ENCODE data around the gene KLHL17.

KLHL17 gene

DNA sequence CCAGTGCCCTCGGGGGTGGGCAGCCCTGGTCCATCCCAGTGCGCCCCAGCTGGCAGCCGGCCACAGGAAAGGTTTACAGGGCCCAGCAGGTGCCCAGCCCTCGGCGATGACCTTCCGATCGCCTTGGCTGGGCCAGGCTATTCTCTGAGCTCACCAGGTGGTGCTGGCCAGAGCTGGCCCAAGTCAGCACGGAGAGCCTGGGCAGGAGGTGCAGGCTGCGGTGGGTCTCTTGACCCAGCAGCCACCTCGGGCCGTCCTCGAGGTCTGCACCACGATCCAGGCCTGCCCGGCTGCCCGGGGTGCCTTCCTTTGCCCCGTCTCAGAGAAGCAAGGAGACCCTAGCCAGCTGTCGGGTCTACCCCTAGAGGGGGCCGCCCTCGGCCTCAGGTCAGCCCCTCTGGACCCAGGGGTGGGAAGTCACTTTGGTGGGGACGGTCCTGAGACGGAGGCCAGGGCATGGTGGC, 21.1 kb downstream of the KLHL17 start:
- H3K36me3 Mint-ChIP-seq (ENCODE audit: low read depth) = peaks cover 4% of the 10 kb centered on the region
- peaks cover 9% of the 10 kb centered on the region for H3K4me1 Mint-ChIP-seq
- H3K27ac Mint-ChIP-seq = no peak overlapping the region
- no peak for DNase-seq
- no peak overlapping the region for H3K4me3 Mint-ChIP-seq
- peaks cover 6% of the 10 kb centered on the region for H3K9me3 Mint-ChIP-seq
- TF ChIP-seq, protein P1, sequence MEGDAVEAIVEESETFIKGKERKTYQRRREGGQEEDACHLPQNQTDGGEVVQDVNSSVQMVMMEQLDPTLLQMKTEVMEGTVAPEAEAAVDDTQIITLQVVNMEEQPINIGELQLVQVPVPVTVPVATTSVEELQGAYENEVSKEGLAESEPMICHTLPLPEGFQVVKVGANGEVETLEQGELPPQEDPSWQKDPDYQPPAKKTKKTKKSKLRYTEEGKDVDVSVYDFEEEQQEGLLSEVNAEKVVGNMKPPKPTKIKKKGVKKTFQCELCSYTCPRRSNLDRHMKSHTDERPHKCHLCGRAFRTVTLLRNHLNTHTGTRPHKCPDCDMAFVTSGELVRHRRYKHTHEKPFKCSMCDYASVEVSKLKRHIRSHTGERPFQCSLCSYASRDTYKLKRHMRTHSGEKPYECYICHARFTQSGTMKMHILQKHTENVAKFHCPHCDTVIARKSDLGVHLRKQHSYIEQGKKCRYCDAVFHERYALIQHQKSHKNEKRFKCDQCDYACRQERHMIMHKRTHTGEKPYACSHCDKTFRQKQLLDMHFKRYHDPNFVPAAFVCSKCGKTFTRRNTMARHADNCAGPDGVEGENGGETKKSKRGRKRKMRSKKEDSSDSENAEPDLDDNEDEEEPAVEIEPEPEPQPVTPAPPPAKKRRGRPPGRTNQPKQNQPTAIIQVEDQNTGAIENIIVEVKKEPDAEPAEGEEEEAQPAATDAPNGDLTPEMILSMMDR (IDR thresholded peaks at IDR 0.05) = no peak
- peaks cover 56% of the 10 kb centered on the region for H3K27me3 Mint-ChIP-seq (ENCODE audit: low read depth, poor library complexity)

DNA sequence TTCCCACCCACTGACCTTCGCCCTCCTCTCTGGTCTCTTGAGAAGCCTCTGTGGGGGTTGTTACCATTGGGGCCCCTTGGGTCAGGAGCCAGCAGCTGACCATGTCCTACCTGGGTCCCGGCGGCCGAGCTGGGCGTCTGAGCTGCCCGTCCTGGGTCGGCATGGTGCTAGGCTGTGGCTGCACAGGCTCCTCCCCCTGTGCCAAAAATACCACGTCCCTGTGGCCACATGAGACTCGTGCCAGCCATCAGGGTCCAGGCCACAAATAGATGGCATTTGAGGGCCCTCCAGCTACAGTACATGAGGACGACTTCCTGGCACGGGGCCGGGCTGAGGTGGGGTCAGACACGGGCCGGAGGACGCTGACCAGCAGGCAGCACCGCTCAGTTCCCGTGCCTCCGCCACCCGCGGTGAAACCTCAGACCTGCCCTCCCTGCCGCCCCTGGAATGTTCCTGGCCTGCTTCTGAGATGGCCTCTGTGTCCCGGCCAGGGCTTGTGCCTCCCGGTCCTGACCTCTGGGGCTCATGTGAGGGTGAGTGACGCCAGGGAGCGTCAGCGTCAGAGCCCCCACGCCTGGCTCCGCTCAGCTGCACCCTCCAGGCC, 21.7 kb downstream of the KLHL17 start, which contains the start of gene PERM1:
Gene PERM1 (minus strand): TSS at position 139 of the 604 bp plus-strand sequence. CDS start 1,064 bp downstream, outside the sequence.
- H3K4me3 Mint-ChIP-seq = no peak within 1 kb of the TSS
- DNase-seq = no peak
- peaks cover 6% of the 10 kb centered on the region for H3K9me3 Mint-ChIP-seq
- peaks cover 4% of the 10 kb centered on the region for H3K36me3 Mint-ChIP-seq (ENCODE audit: low read depth)
- H3K27ac Mint-ChIP-seq = no peak within 1 kb of the TSS
- H3K4me1 Mint-ChIP-seq = peaks cover 9% of the 10 kb centered on the region
- TF ChIP-seq, protein P1 (IDR thresholded peaks at IDR 0.05) = no peak
- peaks cover 57% of the 10 kb centered on the region for H3K27me3 Mint-ChIP-seq (ENCODE audit: low read depth, poor library complexity)

DNA sequence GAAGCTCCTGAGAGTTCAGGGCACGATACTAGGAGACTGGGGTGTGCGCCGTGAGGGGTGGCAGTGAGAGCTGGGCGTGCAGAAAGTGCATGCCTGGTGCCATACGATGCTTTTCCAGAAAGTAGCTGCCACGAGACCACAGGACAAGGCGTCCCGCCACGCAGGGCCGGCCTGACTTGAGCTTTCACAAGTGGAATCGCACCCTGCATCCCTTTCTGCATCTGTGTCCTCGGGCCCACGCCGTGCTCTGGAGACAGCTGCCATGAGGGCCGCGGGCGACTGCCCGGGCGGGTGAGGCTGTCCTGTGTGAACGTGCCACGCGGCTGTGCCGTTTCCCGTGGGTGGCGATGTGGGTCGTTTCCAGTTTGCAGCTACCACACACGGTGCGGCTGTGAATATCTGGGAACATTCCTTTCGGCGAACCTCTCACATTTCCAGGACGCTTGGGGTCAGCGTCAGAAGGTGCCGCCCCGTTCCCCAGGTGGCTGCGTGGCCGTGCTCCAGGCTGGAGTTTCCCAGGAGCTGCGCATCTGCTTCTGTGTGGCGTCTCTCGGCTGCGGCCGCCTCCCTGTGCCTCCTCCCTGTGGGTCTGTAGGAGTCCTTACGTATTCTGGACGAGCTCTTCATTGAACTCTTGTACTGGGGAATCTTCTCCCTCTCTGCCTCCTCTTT, 22.5 kb downstream of the KLHL17 start:
- TF ChIP-seq, protein P1 (IDR thresholded peaks at IDR 0.05) = no peak
- Mint-ChIP-seq H3K4me3 (no peak overlapping the region), H3K27me3 (ENCODE audit: low read depth, poor library complexity) (peaks cover 61% of the 10 kb centered on the region), H3K27ac (no peak overlapping the region), H3K9me3 (peaks cover 10% of the 10 kb centered on the region), H3K4me1 (peaks cover 9% of the 10 kb centered on the region), H3K36me3 (ENCODE audit: low read depth) (peaks cover 6% of the 10 kb centered on the region)
- DNase-seq = no peak

DNA sequence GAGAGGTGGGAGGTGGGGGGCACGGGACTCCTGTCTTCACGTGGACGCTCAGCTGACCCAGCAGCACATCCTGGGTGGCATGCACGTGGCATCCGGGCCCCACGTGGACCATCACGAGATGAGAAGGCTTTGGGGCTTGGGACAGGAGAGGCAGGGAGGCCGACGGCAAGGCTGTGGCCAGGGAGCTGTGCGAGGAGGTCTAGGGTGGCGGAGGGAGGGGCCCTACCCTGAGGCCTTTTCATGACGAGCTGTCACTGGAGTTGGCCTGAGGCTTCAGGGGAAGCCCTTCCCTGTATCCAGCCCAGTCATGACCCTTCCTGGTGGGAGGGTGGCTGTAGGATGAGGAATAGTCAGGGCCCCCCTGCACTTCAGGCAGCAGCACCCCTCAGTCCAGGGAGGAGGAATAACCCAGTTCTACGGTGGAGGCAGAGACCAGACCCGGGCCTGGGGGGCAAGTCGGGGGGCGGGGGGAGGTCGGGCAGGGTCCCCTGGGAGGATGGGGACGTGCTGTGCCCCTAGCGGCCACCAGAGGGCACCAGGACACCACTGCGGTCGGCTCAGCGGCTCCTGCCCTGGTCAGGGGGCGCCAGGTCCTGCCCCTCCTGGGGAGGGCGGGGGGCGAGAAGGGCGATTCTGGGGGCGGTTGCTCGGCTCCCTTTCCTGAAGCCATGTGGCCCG, 23.6 kb downstream of the KLHL17 start:
- H3K4me1 Mint-ChIP-seq = peaks cover 5% of the 10 kb centered on the region
- H3K9me3 Mint-ChIP-seq = peaks cover 15% of the 10 kb centered on the region
- H3K4me3 Mint-ChIP-seq = no peak overlapping the region
- peak; percentile 83 for DNase-seq
- peaks cover 10% of the 10 kb centered on the region for H3K36me3 Mint-ChIP-seq (ENCODE audit: low read depth)
- peaks cover 67% of the 10 kb centered on the region for H3K27me3 Mint-ChIP-seq (ENCODE audit: low read depth, poor library complexity)
- H3K27ac Mint-ChIP-seq = no peak overlapping the region
- TF ChIP-seq, protein P1 (IDR thresholded peaks at IDR 0.05) = peak; percentile 89

DNA sequence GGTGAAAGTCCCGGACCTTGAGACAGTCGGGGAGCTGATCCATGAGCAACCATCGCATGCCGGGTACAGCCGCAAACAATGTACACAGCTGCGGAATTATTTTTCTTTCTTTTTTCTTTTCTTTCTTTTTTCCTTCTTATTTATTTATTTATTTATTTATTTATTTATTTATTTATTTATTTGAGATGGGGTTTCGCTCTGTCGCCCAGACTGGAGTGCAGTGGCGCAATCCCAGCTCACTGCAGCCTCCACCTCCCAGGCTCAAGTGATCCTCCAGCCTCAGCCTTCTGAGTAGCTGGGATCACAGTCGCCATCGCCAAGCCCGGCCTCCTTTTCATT, 24.1 kb downstream of the KLHL17 start:
- Mint-ChIP-seq H3K4me1 (peaks cover 5% of the 10 kb centered on the region), H3K36me3 (ENCODE audit: low read depth) (peaks cover 14% of the 10 kb centered on the region), H3K4me3 (no peak overlapping the region), H3K27ac (no peak overlapping the region), H3K9me3 (peaks cover 20% of the 10 kb centered on the region), H3K27me3 (ENCODE audit: low read depth, poor library complexity) (peaks cover 70% of the 10 kb centered on the region)
- TF ChIP-seq, protein P1 (IDR thresholded peaks at IDR 0.05) = peak; percentile 39
- DNase-seq = no peak

Measured in nephron progenitor cell (in vitro differentiated cells).